WTC11 (cell line): ENCODE data around the gene ADRA2C.

ENCODE experiments used
- AR ChIP-seq: fragments of 250-450 bp; sonication (Bioruptor Pico); IDR thresholded peaks from 2 replicates; pipeline ENCODE4 v1.9.0; 2021; ENCODE audit warnings: mild to moderate bottlenecking
- ATF1 ChIP-seq: sonication (generic); formaldehyde crosslinking; IDR thresholded peaks from 2 replicates; pipeline ENCODE4 v1.8.1; 2023; ENCODE audit warnings: mild to moderate bottlenecking, moderate library complexity, missing genetic modification reagents
- ATF6 ChIP-seq: sonication (generic); formaldehyde crosslinking; IDR thresholded peaks from 2 replicates; pipeline ENCODE4 v1.8.1; 2023; ENCODE audit warnings: mild to moderate bottlenecking, missing genetic modification reagents
- CREB1 ChIP-seq: sonication (generic); formaldehyde crosslinking; IDR thresholded peaks from 2 replicates; pipeline ENCODE4 v1.8.0; 2023; ENCODE audit warnings: mild to moderate bottlenecking, missing genetic modification reagents
- CTCF ChIP-seq: fragments of 200-600 bp; IDR thresholded peaks from 2 replicates; pipeline ENCODE4 v1.8.0; 2022; ENCODE audit warnings: antibody characterized with exemption
- JAZF1 ChIP-seq: fragments of 250-450 bp; sonication (Bioruptor Pico); IDR thresholded peaks from 2 replicates; pipeline ENCODE4 v1.9.0; 2021; ENCODE audit warnings: moderate library complexity, mild to moderate bottlenecking, inconsistent platforms
- MYBL2 ChIP-seq: sonication (generic); formaldehyde crosslinking; IDR thresholded peaks from 2 replicates; pipeline ENCODE4 v1.8.1; 2023; ENCODE audit warnings: mild to moderate bottlenecking, moderate library complexity, missing genetic modification reagents
- NR3C1 ChIP-seq: sonication (generic); formaldehyde crosslinking; conservative IDR thresholded peaks from 2 replicates; pipeline ENCODE4 v1.8.1; 2023; ENCODE audit warnings: low read depth, mild to moderate bottlenecking, missing genetic modification reagents
- TCF7 ChIP-seq: sonication (generic); formaldehyde crosslinking; IDR thresholded peaks from 2 replicates; pipeline ENCODE4 v1.8.0; 2022; ENCODE audit warnings: mild to moderate bottlenecking, low read depth, missing genetic modification reagents, moderate library complexity
- TP53 ChIP-seq: sonication (generic); formaldehyde crosslinking; IDR thresholded peaks from 2 replicates; pipeline ENCODE4 v1.8.1; 2023; ENCODE audit warnings: mild to moderate bottlenecking, missing genetic modification reagents
- ZNF416 ChIP-seq: fragments of 250-450 bp; sonication (Bioruptor Pico); IDR thresholded peaks from 2 replicates; pipeline ENCODE4 v1.9.0; 2021; ENCODE audit warnings: mild to moderate bottlenecking, inconsistent platforms

GRCh38 chr4:3793545-3793944 is 27.4 kb downstream of the ADRA2C start:
- TF ChIP-seq CTCF (no peak), TCF7 (no peak), TP53 (CRISPR knock-in tag) (no peak), CREB1 (CRISPR knock-in tag) (no peak), AR (CRISPR knock-in tag) (no peak), JAZF1 (CRISPR knock-in tag) (no peak), ATF1 (CRISPR knock-in tag) (no peak), ZNF416 (no peak), ATF6 (no peak), MYBL2 (CRISPR knock-in tag) (no peak), NR3C1 (CRISPR knock-in tag) (no peak)
